Endometrial microvascular endothelial cells (primary cell): ENCODE data around the gene TTC24. TPM values are rescaled to one million over a fixed set of nuclear protein-coding genes. Genes with fewer than 3 reads are reported as not detected.

ENCODE experiments used
- in situ Hi-C: cut with HindIII; loops from 2 replicates; pipeline ENCODE4 v1.10.0; 2017; ENCODE audit warnings: low sequenced_read_pairs, low pct_unique_long_range_greater_than_20kb; ENCODE audit errors: inconsistent ontology term
- total RNA-seq: library from RNA; depleted of rRNA; stranded (reverse); fragments of >200 nt; gene quantifications from one replicate; pipeline ENCODE4 v1.2.3, GENCODE V29; 2015; ENCODE audit errors: inconsistent ontology term

The TTC24 gene
- total RNA-seq: not detected

- in situ Hi-C loops: no loop called here
Measured at GRCh38 chr1:156579472-156579871, at the start of gene TTC24. TTC24 (plus strand) TSS chr1:156579723; CDS start chr1:156581365, 1,642 bp downstream.

GRCh38 chr1:156530006-156530405 is 49.5 kb upstream of the TTC24 start:
- in situ Hi-C loops: no loop called here

GRCh38 chr1:156532374-156532773 is 47.1 kb upstream of the TTC24 start:
- in situ Hi-C loops: no loop called here

- in situ Hi-C loops: no loop called here
Measured at GRCh38 chr1:156533568-156534220, 45.8 kb upstream of the TTC24 start.

- in situ Hi-C loops: no loop called here
Measured at GRCh38 chr1:156534424-156535060, 45.0 kb upstream of the TTC24 start.

GRCh38 chr1:156537027-156537426 is 42.5 kb upstream of the TTC24 start:
- in situ Hi-C loops: no loop called here

GRCh38 chr1:156538711-156539440 is 40.6 kb upstream of the TTC24 start:
- in situ Hi-C loops: no loop called here

GRCh38 chr1:156539818-156540355 is 39.6 kb upstream of the TTC24 start:
- in situ Hi-C loops: no loop called here

- in situ Hi-C loops: no loop called here
Measured at GRCh38 chr1:156540955-156541354, 38.6 kb upstream of the TTC24 start.

- in situ Hi-C loops: no loop called here
Measured at GRCh38 chr1:156543066-156543465, 36.5 kb upstream of the TTC24 start.

GRCh38 chr1:156544592-156545102 is 34.9 kb upstream of the TTC24 start:
- in situ Hi-C loops: no loop called here

- in situ Hi-C loops: no loop called here
Measured at GRCh38 chr1:156546267-156546666, 33.3 kb upstream of the TTC24 start.

GRCh38 chr1:156547434-156547833 is 32.1 kb upstream of the TTC24 start:
- in situ Hi-C loops: no loop called here

GRCh38 chr1:156547982-156548381 is 31.5 kb upstream of the TTC24 start:
- in situ Hi-C loops: no loop called here

GRCh38 chr1:156549390-156549789 is 30.1 kb upstream of the TTC24 start:
- in situ Hi-C loops: no loop called here

- in situ Hi-C loops: no loop called here
Measured at GRCh38 chr1:156549831-156550230, 29.7 kb upstream of the TTC24 start.

- in situ Hi-C loops: no loop called here
Measured at GRCh38 chr1:156550346-156550745, 29.2 kb upstream of the TTC24 start.

- in situ Hi-C loops: no loop called here
Measured at GRCh38 chr1:156551066-156551643, 28.4 kb upstream of the TTC24 start.

- in situ Hi-C loops: no loop called here
Measured at GRCh38 chr1:156551869-156552268, 27.7 kb upstream of the TTC24 start.
